GM23338 (cell line): ENCODE data around the gene TCF3. TPM values are rescaled to one million over a fixed set of nuclear protein-coding genes. Genes with fewer than 3 reads are reported as not detected.

Experiments
- ATAC-seq: fragments of 200-7000 bp; cut with Tn5 transposase; 3 replicates; pipeline ENCODE4 v1.9.1; 2020
- DNase-seq: peaks from one replicate; pipeline ENCODE4 v3.0.0-alpha.2; 2015; ENCODE audit warnings: low spot score
- H2AFZ ChIP-seq: fragments of 200-600 bp; sonication (generic); 2 replicates; pipeline ENCODE4 v1.8.0; 2016; ENCODE audit warnings: antibody characterized with exemption, mild to moderate bottlenecking, moderate library complexity
- H3F3A ChIP-seq: fragments of 200-600 bp; sonication (generic); replicated peaks from 2 replicates; pipeline ENCODE4 v1.8.0; 2017; ENCODE audit warnings: antibody characterized with exemption, mixed run types, low read depth
- H3K27ac ChIP-seq: fragments of 200-600 bp; sonication (generic); 2 replicates; pipeline ENCODE4 v1.6.1; 2016; ENCODE audit warnings: low read depth
- H3K27me3 ChIP-seq: fragments of 200-600 bp; sonication (generic); 2 replicates; pipeline ENCODE4 v1.8.0; 2016; ENCODE audit warnings: mild to moderate bottlenecking, mixed run types, moderate library complexity; ENCODE audit not compliant: insufficient read depth
- H3K36me3 ChIP-seq: fragments of 200-600 bp; sonication (generic); 2 replicates; pipeline ENCODE4 v1.8.0; 2016; ENCODE audit warnings: mild to moderate bottlenecking; ENCODE audit not compliant: insufficient read depth
- H3K4me1 ChIP-seq: fragments of 200-600 bp; sonication (generic); 2 replicates; pipeline ENCODE4 v1.8.0; 2016; ENCODE audit warnings: mild to moderate bottlenecking, moderate library complexity; ENCODE audit not compliant: insufficient read depth
- H3K4me2 ChIP-seq: fragments of 200-600 bp; sonication (generic); 2 replicates; pipeline ENCODE4 v1.7.1; 2017; ENCODE audit warnings: mixed run types
- H3K4me3 ChIP-seq: fragments of 200-600 bp; sonication (generic); 2 replicates; pipeline ENCODE4 v1.6.1; 2016; ENCODE audit warnings: mixed run types
- H3K79me2 ChIP-seq: fragments of 200-600 bp; sonication (generic); replicated peaks from 2 replicates; pipeline ENCODE4 v1.8.0; 2017; ENCODE audit warnings: mild to moderate bottlenecking; ENCODE audit not compliant: insufficient read depth
- H3K9me2 ChIP-seq: fragments of 200-600 bp; sonication (generic); 2 replicates; pipeline ENCODE4 v1.8.0; 2017; ENCODE audit not compliant: insufficient read depth
- H4K20me1 ChIP-seq: fragments of 200-600 bp; sonication (generic); replicated peaks from 2 replicates; pipeline ENCODE4 v1.8.0; 2017; ENCODE audit warnings: mild to moderate bottlenecking; ENCODE audit not compliant: insufficient read depth
- H3K27ac Mint-ChIP-seq: 2 replicates; pipeline ENCODE4 v1.8.0; 2020; ENCODE audit warnings: inconsistent platforms, mild to moderate bottlenecking, moderate library complexity, mixed read lengths
- H3K27me3 Mint-ChIP-seq: 3 replicates; pipeline ENCODE4 v1.8.0; 2022; ENCODE audit warnings: low read depth, mild to moderate bottlenecking, moderate library complexity, mixed read lengths, inconsistent platforms; ENCODE audit not compliant: insufficient read depth, poor library complexity
- H3K36me3 Mint-ChIP-seq: 3 replicates; pipeline ENCODE4 v1.8.0; 2021; ENCODE audit warnings: low read depth, mild to moderate bottlenecking, inconsistent platforms, moderate library complexity, mixed read lengths
- H3K4me1 Mint-ChIP-seq: 3 replicates; pipeline ENCODE4 v1.8.0; 2020; ENCODE audit warnings: mild to moderate bottlenecking, inconsistent platforms, mixed read lengths
- H3K4me3 Mint-ChIP-seq: 3 replicates; pipeline ENCODE4 v1.8.0; 2021; ENCODE audit warnings: moderate library complexity, mild to moderate bottlenecking, inconsistent platforms, mixed read lengths
- H3K9me3 Mint-ChIP-seq: 3 replicates; pipeline ENCODE4 v1.8.0; 2020; ENCODE audit warnings: moderate library complexity, mild to moderate bottlenecking, inconsistent platforms, mixed read lengths
- CREB1 ChIP-seq: fragments of 250-450 bp; sonication (Bioruptor Pico); IDR thresholded peaks from 2 replicates; pipeline ENCODE4 v1.5.0; 2020; ENCODE audit warnings: low read depth, mild to moderate bottlenecking, moderate library complexity
- CTCF ChIP-seq, 2 experiments: fragments of 200-600 bp in 1 of 2; sonication (generic) in 1 of 2; conservative IDR thresholded peaks; 2 replicates each; pipeline versions ENCODE4 v1.5.1 to v1.6.1; 2016 to 2017; ENCODE audit warnings: antibody characterized with exemption in 2 of 2, low read depth in 2 of 2, mild to moderate bottlenecking in 2 of 2, moderate library complexity in 1 of 2
- ETS1 ChIP-seq: IDR thresholded peaks from 2 replicates; pipeline ENCODE4 v1.6.1; 2016; ENCODE audit warnings: antibody characterized with exemption
- EZH2 ChIP-seq: fragments of 200-600 bp; sonication (generic); IDR thresholded peaks from one replicate; pipeline ENCODE4 v1.8.0; 2017; ENCODE audit warnings: antibody characterized with exemption, mild to moderate bottlenecking, low read depth; ENCODE audit not compliant: unreplicated experiment
- EZH2phosphoT487 ChIP-seq: fragments of 200-600 bp; sonication (generic); IDR thresholded peaks from one replicate; pipeline ENCODE4 v1.8.1; 2018; ENCODE audit warnings: antibody characterized with exemption; ENCODE audit not compliant: unreplicated experiment
- JUNB ChIP-seq: IDR thresholded peaks from one replicate; pipeline ENCODE4 v1.6.1; 2016; ENCODE audit warnings: antibody characterized with exemption; ENCODE audit not compliant: unreplicated experiment
- NANOG ChIP-seq: IDR thresholded peaks from 2 replicates; pipeline ENCODE4 v1.6.1; 2016; ENCODE audit warnings: antibody characterized with exemption, borderline replicate concordance
- POLR2AphosphoS5 ChIP-seq: IDR thresholded peaks from 2 replicates; pipeline ENCODE4 v1.6.1; 2016; ENCODE audit warnings: antibody characterized with exemption, low read depth
- REST ChIP-seq: IDR thresholded peaks from one replicate; pipeline ENCODE4 v1.6.1; 2018; ENCODE audit warnings: antibody characterized with exemption; ENCODE audit not compliant: unreplicated experiment
- STAT1 ChIP-seq: IDR thresholded peaks from one replicate; pipeline ENCODE4 v1.6.1; 2016; ENCODE audit warnings: antibody characterized with exemption; ENCODE audit not compliant: unreplicated experiment
- ZNF114 ChIP-seq: fragments of 250-450 bp; sonication (Bioruptor Pico); IDR thresholded peaks from 2 replicates; pipeline ENCODE4 v1.5.0; 2020; ENCODE audit warnings: mild to moderate bottlenecking, moderate library complexity
- ZNF331 ChIP-seq: fragments of 250-450 bp; sonication (Bioruptor Pico); IDR thresholded peaks from 2 replicates; pipeline ENCODE4 v1.5.0; 2020; ENCODE audit warnings: low read depth, mild to moderate bottlenecking, moderate library complexity
- ZNF462 ChIP-seq: fragments of 250-450 bp; sonication (Bioruptor Pico); IDR thresholded peaks from 2 replicates; pipeline ENCODE4 v1.5.0; 2020; ENCODE audit warnings: mild to moderate bottlenecking, moderate library complexity
- polyA plus RNA-seq: library from polyadenylated mRNA; unstranded; fragments of >200 nt; fragmentation: Nextera tagmentation; extraction: Ambion mirVana; gene quantifications from 2 replicates; pipeline ENCODE4 v1.2.1, GENCODE V29; 2016
- total RNA-seq: library from RNA; depleted of rRNA; stranded (reverse); fragments of >200 nt; shearing (Covaris generic); gene quantifications from 2 replicates; pipeline ENCODE4 v1.2.3, GENCODE V29; 2014

Gene TCF3
- total and polyA plus RNA-seq, 2 experiments from 2014 or later = 166 to 383 TPM

GRCh38 chr19:1646659-1647453 is 5.6 kb downstream of the TCF3 start:
- TF ChIP-seq ZNF462 (CRISPR knock-in tag) = no peak
- no peak for TF ChIP-seq ETS1
- no peak for TF ChIP-seq REST
- no peak for TF ChIP-seq CREB1 (CRISPR knock-in tag)
- no peak for TF ChIP-seq ZNF114
- TF ChIP-seq EZH2phosphoT487 = no peak
- no peak for TF ChIP-seq POLR2AphosphoS5
- no peak for TF ChIP-seq EZH2
- TF ChIP-seq STAT1 = no peak
- TF ChIP-seq CTCF (conservative IDR thresholded peaks at IDR 0.05; ENCODE audit: low read depth in 2 of 2) = no peak
- TF ChIP-seq NANOG = no peak
- no peak for TF ChIP-seq JUNB
- no peak for TF ChIP-seq ZNF331
- peak overlapping the region; percentile 36; the same call in 1 of the 2 replicates for H3K27ac Mint-ChIP-seq

More at GRCh38 chr19:1646659-1647453, 5.6 kb downstream of the TCF3 start:
- H3K4me2 ChIP-seq = no peak overlapping the region
- peaks cover 77% of the 10 kb centered on the region for H3K79me2 ChIP-seq
- no peak overlapping the region for H3K4me3 ChIP-seq
- no peak overlapping the region for H3K4me3 Mint-ChIP-seq
- H3K9me3 Mint-ChIP-seq = peaks cover 3% of the 10 kb centered on the region; the same call in 1 of the 3 replicates
- H3K36me3 Mint-ChIP-seq = peaks cover 71% of the 10 kb centered on the region
- peaks cover 14% of the 10 kb centered on the region; the same call in 1 of the 2 replicates for H3K36me3 ChIP-seq
- H3K27me3 ChIP-seq = no peaks in the 10 kb centered on the region
- H3F3A ChIP-seq = peaks cover 7% of the 10 kb centered on the region; the same call in 1 of the 2 replicates
- H3K4me1 Mint-ChIP-seq = peaks cover 14% of the 10 kb centered on the region; the same call in 2 of the 3 replicates
- H2AFZ ChIP-seq = no peak overlapping the region
- no peaks in the 10 kb centered on the region for H3K9me2 ChIP-seq
- no peak overlapping the region; the same call in 1 of the 2 replicates for H3K27ac ChIP-seq
- peaks cover 11% of the 10 kb centered on the region for H4K20me1 ChIP-seq
- ATAC-seq = no peak
- no peak for DNase-seq
- peaks cover 10% of the 10 kb centered on the region for H3K4me1 ChIP-seq
- peaks cover 22% of the 10 kb centered on the region for H3K27me3 Mint-ChIP-seq
